ENCODE measurements around the gene FANCE.

The FANCE gene

DNA sequence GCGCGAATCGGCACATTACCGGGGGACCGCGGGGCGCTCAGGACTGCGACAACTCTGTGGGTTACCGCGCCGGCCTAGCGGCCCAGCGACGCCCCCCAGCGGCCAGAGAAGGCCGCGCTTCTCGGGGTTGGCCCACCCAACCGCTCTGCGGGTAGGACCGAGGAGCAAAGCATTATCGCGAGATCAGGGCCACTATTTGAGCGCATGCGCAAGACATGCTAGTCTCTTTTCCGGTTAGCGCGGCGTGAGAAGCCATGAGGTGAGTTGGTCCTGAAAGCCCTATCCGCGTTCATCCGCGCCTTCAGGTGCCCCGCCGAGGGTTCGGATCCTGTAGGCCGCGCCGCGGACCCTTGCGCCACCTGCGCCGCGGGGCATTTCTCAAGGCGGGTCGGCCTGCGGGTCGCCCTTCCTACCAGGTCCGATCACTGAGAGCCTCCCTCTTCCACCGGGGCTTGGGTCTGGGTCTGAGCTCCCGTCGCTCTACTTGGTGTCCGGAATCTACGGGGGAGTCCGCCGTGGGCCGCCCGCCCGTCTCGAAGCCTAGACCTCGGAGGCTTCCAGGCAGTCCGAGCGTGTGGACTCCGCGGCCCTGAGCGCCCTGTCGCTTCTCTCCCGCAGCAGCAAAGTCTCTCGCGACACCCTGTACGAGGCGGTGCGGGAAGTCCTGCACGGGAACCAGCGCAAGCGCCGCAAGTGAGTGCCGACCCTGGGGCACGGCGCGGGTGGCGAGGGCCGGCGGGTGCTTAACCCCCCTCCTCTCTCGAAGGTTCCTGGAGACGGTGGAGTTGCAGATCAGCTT lies 16.2 kb downstream of the FANCE start, which contains the start of gene RPL10A:
Gene RPL10A, plus strand, starts transcription at position 221 of the 799 bp plus-strand sequence. Its CDS starts 34 bp downstream, at position 255.
- H3K36me3 ChIP-seq (replicated peaks), result peaks cover 47% of the 10 kb centered on the region
- H3K27ac ChIP-seq, result peak within 1 kb of the TSS; percentile 87

DNA sequence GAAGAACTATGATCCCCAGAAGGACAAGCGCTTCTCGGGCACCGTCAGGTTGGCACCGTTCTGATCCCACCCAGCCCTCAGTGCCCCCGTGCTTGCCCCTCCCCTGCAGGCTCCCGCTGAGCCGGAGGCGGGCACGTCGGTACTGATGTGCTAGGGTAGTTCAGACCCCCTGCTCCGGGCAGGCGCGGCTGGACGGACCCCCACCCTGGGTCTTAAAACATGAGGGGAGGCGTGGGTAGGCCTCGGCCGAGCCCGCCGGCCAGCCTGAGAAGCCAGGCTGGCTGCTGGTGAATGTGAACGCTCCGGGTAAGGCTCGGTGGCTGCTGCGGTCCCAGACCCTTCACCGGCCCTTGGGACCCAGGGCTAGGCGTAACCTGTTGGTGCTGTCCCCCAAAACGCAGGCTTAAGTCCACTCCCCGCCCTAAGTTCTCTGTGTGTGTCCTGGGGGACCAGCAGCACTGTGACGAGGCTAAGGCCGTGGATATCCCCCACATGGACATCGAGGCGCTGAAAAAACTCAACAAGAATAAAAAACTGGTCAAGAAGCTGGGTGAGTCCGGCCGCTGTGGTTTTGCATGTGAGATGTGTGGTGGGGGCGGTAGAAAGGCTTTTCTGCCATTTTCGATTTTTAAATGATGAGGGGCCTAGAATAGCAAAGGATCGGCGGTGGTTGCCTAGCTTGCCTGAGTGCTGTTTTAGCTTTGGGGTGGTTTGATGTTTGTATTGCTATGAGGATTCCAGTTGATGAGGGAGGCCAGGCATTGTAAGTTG lies 17.0 kb downstream of the FANCE start:
- DNase-seq, result no peak
- TF ChIP-seq, protein P1, sequence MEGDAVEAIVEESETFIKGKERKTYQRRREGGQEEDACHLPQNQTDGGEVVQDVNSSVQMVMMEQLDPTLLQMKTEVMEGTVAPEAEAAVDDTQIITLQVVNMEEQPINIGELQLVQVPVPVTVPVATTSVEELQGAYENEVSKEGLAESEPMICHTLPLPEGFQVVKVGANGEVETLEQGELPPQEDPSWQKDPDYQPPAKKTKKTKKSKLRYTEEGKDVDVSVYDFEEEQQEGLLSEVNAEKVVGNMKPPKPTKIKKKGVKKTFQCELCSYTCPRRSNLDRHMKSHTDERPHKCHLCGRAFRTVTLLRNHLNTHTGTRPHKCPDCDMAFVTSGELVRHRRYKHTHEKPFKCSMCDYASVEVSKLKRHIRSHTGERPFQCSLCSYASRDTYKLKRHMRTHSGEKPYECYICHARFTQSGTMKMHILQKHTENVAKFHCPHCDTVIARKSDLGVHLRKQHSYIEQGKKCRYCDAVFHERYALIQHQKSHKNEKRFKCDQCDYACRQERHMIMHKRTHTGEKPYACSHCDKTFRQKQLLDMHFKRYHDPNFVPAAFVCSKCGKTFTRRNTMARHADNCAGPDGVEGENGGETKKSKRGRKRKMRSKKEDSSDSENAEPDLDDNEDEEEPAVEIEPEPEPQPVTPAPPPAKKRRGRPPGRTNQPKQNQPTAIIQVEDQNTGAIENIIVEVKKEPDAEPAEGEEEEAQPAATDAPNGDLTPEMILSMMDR (IDR thresholded peaks at IDR 0.05; ENCODE audit: low read depth, low read length, missing control alignments), result no peak
- peak overlapping the region; percentile 87 for H3K27ac ChIP-seq
- in situ Hi-C loops (cut with HindIII; ENCODE audit: low pct_ligation_motif_present, low sequenced_read_pairs), result no loop called here
- H3K4me3 ChIP-seq (ENCODE audit: low read depth, low read length), result peak overlapping the region; percentile 96
- peaks cover 49% of the 10 kb centered on the region for H3K36me3 ChIP-seq (replicated peaks)
- no peaks in the 10 kb centered on the region for H3K27me3 ChIP-seq (replicated peaks)

More for the DNA sequence above, 16.2 kb downstream of the FANCE start, which contains the start of gene RPL10A:
- peak; percentile 94 for DNase-seq
- H3K27me3 ChIP-seq (replicated peaks), result no peaks in the 10 kb centered on the region
- in situ Hi-C loops (cut with HindIII; ENCODE audit: low pct_ligation_motif_present, low sequenced_read_pairs), result no loop called here
- peak within 1 kb of the TSS; percentile 96 for H3K4me3 ChIP-seq (ENCODE audit: low read depth, low read length)
- TF ChIP-seq, protein P1 (IDR thresholded peaks at IDR 0.05; ENCODE audit: low read depth, low read length, missing control alignments), result peak; percentile 97

DNA sequence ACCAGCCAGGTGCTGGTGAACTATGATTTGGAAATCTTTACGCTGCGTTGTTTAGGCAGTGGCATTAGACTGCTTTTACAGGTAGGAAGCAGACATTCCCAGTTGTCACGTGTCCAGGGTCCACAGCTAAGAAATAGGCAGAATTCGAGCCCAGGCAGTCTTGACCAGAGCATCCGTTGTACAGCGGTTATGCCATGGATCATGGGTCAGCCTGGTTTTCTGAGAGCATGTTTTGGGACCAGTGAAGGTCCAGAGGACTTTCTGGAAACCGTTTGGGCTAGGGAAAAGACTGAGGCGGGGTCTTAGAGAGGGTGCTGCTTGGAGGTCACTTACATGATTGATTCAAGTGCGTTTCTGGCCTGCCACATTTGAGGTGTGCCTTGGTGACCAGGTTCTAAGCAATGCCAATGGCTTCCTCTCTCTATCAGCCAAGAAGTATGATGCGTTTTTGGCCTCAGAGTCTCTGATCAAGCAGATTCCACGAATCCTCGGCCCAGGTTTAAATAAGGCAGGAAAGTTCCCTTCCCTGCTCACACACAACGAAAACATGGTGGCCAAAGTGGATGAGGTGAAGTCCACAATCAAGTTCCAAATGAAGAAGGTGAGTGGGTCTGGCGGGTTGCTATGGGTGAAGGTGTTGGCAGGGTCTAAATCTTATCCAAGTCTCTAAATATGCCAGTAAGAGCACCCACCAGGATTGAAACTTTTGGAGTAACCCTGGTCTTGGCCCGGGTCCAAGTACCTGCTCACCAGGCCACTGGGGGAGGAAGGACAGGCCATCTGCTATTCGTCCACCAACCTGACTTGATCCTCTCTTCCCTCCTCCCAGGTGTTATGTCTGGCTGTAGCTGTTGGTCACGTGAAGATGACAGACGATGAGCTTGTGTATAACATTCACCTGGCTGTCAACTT lies 17.9 kb downstream of the FANCE start:
- peaks cover 55% of the 10 kb centered on the region for H3K36me3 ChIP-seq (replicated peaks)
- peak overlapping the region; percentile 96 for H3K4me3 ChIP-seq (ENCODE audit: low read depth, low read length)
- TF ChIP-seq, protein P1 (IDR thresholded peaks at IDR 0.05; ENCODE audit: low read depth, low read length, missing control alignments), result no peak
- DNase-seq, result no peak
- peak overlapping the region; percentile 87 for H3K27ac ChIP-seq
- in situ Hi-C loops (cut with HindIII; ENCODE audit: low pct_ligation_motif_present, low sequenced_read_pairs), result no loop called here
- no peaks in the 10 kb centered on the region for H3K27me3 ChIP-seq (replicated peaks)

DNA sequence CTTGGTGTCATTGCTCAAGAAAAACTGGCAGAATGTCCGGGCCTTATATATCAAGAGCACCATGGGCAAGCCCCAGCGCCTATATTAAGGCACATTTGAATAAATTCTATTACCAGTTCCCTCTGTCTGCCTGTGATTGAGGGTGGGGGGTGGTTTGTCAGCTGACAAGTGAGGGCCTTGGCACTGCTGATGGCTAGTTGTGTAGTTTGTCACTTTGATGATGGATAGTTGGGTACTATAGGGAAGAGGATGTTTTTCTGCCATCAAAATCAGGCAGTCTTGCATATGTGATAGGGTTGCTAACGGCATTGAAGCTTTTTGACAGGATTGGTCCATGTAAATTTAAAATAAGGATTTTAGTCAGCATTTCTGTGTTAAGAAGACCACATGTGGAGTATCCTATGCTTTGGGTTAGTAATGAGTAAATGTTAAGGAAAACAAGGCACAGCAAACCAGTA lies 18.6 kb downstream of the FANCE start:
- no peak for DNase-seq
- TF ChIP-seq, protein P1 (IDR thresholded peaks at IDR 0.05; ENCODE audit: low read depth, low read length, missing control alignments), result no peak
- H3K27me3 ChIP-seq (replicated peaks), result no peaks in the 10 kb centered on the region
- peak overlapping the region; percentile 96 for H3K4me3 ChIP-seq (ENCODE audit: low read depth, low read length)
- peaks cover 61% of the 10 kb centered on the region for H3K36me3 ChIP-seq (replicated peaks)
- H3K27ac ChIP-seq, result no peak overlapping the region
- in situ Hi-C loops (cut with HindIII; ENCODE audit: low pct_ligation_motif_present, low sequenced_read_pairs), result no loop called here

DNA sequence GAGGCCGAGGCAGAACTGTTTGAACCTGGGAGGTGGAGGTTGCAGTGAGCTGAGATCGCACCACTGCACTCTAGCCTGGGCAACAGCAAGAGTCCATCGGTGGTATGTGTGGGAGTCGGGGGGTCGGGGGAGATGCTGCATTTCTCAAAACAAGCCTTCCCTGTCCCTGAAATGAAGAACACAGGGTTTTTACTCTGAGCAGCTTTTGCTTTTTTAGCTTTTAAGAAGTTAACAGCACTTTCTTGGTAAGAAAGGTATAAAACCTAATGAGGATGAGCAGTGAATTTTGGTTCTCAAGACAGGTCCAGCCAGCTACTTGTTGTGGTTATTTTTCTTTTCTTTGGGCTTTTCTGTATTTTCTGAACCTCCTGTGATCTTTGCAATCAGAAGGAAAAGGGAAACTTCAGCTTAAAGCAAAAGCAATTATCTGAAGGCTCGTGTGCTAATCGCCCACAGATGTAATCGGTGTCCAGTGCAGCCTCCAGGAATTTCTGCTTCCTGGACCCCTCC lies 19.8 kb downstream of the FANCE start:
- peak overlapping the region; percentile 12 for H3K27ac ChIP-seq
- TF ChIP-seq, protein P1 (IDR thresholded peaks at IDR 0.05; ENCODE audit: low read depth, low read length, missing control alignments), result no peak
- H3K4me3 ChIP-seq (ENCODE audit: low read depth, low read length), result no peak overlapping the region
- H3K27me3 ChIP-seq (replicated peaks), result no peaks in the 10 kb centered on the region
- H3K36me3 ChIP-seq (replicated peaks), result peaks cover 67% of the 10 kb centered on the region
- in situ Hi-C loops (cut with HindIII; ENCODE audit: low pct_ligation_motif_present, low sequenced_read_pairs), result no loop called here
- DNase-seq, result no peak
